Progenitor cell of endocrine pancreas (in vitro differentiated cells): ENCODE measurements around the gene JAM2. TPM values are rescaled to one million over a fixed set of nuclear protein-coding genes. Genes with fewer than 3 reads are reported as not detected.

Source experiments
- DNase-seq: peaks from one replicate; pipeline ENCODE4 v3.0.0; 2021; ENCODE audit warnings: low spot score; ENCODE audit not compliant: unreplicated experiment
- H3K27ac Mint-ChIP-seq: 2 replicates; pipeline ENCODE4 v1.8.0; 2021; ENCODE audit warnings: mild to moderate bottlenecking, moderate library complexity, mixed read lengths
- H3K27me3 Mint-ChIP-seq: 2 replicates; pipeline ENCODE4 v1.8.0; 2021; ENCODE audit warnings: mixed read lengths
- H3K36me3 Mint-ChIP-seq: 2 replicates; pipeline ENCODE4 v1.8.0; 2022; ENCODE audit warnings: mixed read lengths; ENCODE audit not compliant: insufficient read depth
- H3K4me1 Mint-ChIP-seq: 2 replicates; pipeline ENCODE4 v1.8.0; 2021; ENCODE audit warnings: low read depth, mixed read lengths
- H3K4me3 Mint-ChIP-seq: 2 replicates; pipeline ENCODE4 v1.8.0; 2021; ENCODE audit warnings: low read depth, mild to moderate bottlenecking, moderate library complexity, mixed read lengths
- H3K9me3 Mint-ChIP-seq: 2 replicates; pipeline ENCODE4 v1.8.0; 2021; ENCODE audit warnings: low read depth, mixed read lengths
- total RNA-seq: library from RNA; stranded (reverse); gene quantifications from 2 replicates; pipeline ENCODE4 v1.2.1, GENCODE V29; 2021
- TF ChIP-seq, protein P1 (sequence below): fragments of 200-600 bp; sonication (generic); IDR thresholded peaks from one replicate; pipeline ENCODE4 v1.5.0; 2021; ENCODE audit warnings: antibody characterized with exemption, mild to moderate bottlenecking; ENCODE audit not compliant: unreplicated experiment

JAM2 gene
- total RNA-seq, 1 donor from 2014 or later: 2.4 TPM

DNA sequence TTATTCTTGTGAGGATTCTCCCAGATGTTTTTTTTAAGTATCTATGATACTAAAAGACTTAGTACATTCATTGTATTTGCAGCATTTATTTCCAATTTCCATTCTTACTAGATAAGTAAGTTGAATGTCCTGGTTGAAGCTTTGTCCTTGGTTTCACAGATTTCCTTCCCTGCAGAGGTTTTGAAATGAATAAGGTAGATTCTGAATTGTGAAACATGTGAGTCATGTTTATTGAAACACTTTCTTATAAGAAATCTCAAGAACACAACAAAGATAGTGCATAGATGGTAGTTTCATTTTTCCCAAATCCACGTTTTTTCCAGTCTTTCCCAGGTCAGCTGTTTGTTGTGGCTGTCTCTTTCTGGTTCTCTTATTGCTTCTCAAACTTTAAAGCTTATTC is 120.5 kb downstream of the JAM2 start:
- no peaks in the 10 kb centered on the region for H3K9me3 Mint-ChIP-seq
- peaks cover 11% of the 10 kb centered on the region for H3K36me3 Mint-ChIP-seq
- DNase-seq: no peak
- H3K4me3 Mint-ChIP-seq: no peak overlapping the region
- no peaks in the 10 kb centered on the region for H3K27me3 Mint-ChIP-seq
- TF ChIP-seq, protein P1, sequence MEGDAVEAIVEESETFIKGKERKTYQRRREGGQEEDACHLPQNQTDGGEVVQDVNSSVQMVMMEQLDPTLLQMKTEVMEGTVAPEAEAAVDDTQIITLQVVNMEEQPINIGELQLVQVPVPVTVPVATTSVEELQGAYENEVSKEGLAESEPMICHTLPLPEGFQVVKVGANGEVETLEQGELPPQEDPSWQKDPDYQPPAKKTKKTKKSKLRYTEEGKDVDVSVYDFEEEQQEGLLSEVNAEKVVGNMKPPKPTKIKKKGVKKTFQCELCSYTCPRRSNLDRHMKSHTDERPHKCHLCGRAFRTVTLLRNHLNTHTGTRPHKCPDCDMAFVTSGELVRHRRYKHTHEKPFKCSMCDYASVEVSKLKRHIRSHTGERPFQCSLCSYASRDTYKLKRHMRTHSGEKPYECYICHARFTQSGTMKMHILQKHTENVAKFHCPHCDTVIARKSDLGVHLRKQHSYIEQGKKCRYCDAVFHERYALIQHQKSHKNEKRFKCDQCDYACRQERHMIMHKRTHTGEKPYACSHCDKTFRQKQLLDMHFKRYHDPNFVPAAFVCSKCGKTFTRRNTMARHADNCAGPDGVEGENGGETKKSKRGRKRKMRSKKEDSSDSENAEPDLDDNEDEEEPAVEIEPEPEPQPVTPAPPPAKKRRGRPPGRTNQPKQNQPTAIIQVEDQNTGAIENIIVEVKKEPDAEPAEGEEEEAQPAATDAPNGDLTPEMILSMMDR: no peak
- H3K27ac Mint-ChIP-seq: no peak overlapping the region
- no peaks in the 10 kb centered on the region for H3K4me1 Mint-ChIP-seq

DNA sequence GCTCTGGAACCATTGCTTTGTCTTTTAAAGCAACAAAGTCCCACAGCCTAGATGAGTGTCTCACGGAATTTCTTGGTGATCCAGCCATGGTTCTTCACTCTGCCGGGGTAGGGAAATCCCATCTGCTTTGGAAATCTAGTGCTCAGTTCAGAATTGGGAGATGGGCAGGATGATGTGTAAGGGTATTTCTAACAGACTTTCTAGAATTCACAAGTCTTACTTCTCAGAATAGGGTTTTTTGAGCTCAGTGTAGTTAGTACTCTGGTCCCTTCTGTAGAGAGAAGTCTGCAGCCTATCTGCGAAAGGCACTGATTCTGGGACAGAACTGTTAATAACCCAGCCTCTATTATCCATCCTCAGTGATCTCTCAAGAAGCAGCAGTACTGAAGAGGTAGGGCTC is 121.0 kb downstream of the JAM2 start:
- no peaks in the 10 kb centered on the region for H3K9me3 Mint-ChIP-seq
- H3K27ac Mint-ChIP-seq: no peak overlapping the region
- H3K27me3 Mint-ChIP-seq: no peaks in the 10 kb centered on the region
- no peak for DNase-seq
- peaks cover 11% of the 10 kb centered on the region for H3K36me3 Mint-ChIP-seq
- no peak overlapping the region for H3K4me3 Mint-ChIP-seq
- TF ChIP-seq, protein P1: no peak
- no peaks in the 10 kb centered on the region for H3K4me1 Mint-ChIP-seq

DNA sequence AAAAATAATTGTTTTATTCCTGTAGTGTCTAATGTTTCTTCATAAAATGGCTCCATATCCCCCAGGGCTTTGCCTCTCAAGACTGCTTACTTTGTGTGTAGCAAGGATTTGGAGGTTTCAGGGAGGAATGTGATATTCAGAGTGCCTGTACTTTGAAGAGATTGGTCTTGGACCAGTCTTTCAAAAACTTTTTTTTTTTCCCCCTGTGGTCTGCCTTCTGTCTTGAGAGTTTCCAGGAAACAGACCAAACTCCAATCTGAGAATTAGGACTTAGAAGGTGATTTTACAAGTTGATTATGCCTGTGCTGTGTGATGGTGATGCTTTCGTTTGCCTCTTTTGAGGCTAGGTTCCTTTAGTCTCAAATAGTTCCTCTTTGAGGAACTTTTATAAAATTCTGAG is 121.6 kb downstream of the JAM2 start:
- Mint-ChIP-seq H3K27ac (no peak overlapping the region), H3K9me3 (no peaks in the 10 kb centered on the region), H3K4me1 (no peaks in the 10 kb centered on the region), H3K36me3 (peaks cover 13% of the 10 kb centered on the region), H3K4me3 (no peak overlapping the region), H3K27me3 (no peaks in the 10 kb centered on the region)
- TF ChIP-seq, protein P1: no peak
- no peak for DNase-seq

DNA sequence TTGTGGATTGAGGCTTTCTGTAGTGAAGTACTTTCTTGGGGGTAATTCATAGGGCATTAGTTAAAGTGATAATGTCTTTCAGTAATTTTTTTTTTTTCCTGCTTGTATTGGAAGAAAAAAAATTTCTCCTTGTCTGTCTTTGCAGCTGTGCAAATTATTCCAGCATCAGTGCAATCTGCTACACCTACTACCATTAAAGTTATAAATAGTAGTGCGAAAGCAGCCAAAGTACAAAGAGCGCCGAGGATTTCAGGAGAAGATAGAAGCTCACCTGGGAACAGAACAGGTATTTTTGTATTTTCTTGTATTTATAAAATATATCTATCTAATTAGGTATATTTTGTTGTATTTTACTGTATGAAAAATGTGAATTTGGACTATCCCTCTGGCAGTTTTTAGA is 125.0 kb downstream of the JAM2 start:
- TF ChIP-seq, protein P1: no peak
- Mint-ChIP-seq H3K9me3 (no peaks in the 10 kb centered on the region), H3K4me1 (no peaks in the 10 kb centered on the region), H3K27me3 (no peaks in the 10 kb centered on the region), H3K27ac (no peak overlapping the region), H3K36me3 (peaks cover 10% of the 10 kb centered on the region), H3K4me3 (no peak overlapping the region)
- DNase-seq: no peak

Other genes with a start within 250 kb of the JAM2 start
- gene MRPL39, start 31.8 kb upstream of the JAM2 start, total RNA-seq: 29.9 and 30.7 TPM in 2 replicates
- 138 and 144 TPM in 2 replicates for gene ATP5PF, start 95.6 kb downstream of the JAM2 start, total RNA-seq
- 21.8 and 23.5 TPM in 2 replicates for gene GABPA, start 95.7 kb downstream of the JAM2 start, total RNA-seq